SK-N-SH treated with all-trans-retinoic acid at 6 μM for 48 hours (cell line): Measurements from ENCODE around the gene PRSS38.

ENCODE experiments used
- ATAC-seq: fragments of 200-7000 bp; cut with Tn5 transposase; 3 replicates; pipeline ENCODE4 v1.9.1; 2020; ENCODE audit warnings: mild to moderate bottlenecking, moderate library complexity
- ARNTL ChIP-seq: fragments of 450-650 bp; formaldehyde crosslinking; IDR thresholded peaks from 2 replicates; pipeline ENCODE4 v1.5.0; 2020; ENCODE audit warnings: low read depth, mild to moderate bottlenecking, moderate library complexity, borderline replicate concordance
- BACH2 ChIP-seq: fragments of 250-450 bp; sonication (Bioruptor Pico); IDR thresholded peaks from 2 replicates; pipeline ENCODE4 v1.9.0; 2021; ENCODE audit warnings: mild to moderate bottlenecking, borderline replicate concordance
- CSDC2 ChIP-seq: fragments of 250-450 bp; sonication (Bioruptor Pico); IDR thresholded peaks from 2 replicates; pipeline ENCODE4 v1.5.0; 2020; ENCODE audit warnings: mild to moderate bottlenecking, moderate library complexity
- ESRRG ChIP-seq: fragments of 250-450 bp; sonication (Bioruptor Pico); IDR thresholded peaks from 2 replicates; pipeline ENCODE4 v1.6.1; 2021; ENCODE audit warnings: mild to moderate bottlenecking
- GLIS3 ChIP-seq: fragments of 250-450 bp; sonication (Bioruptor Pico); IDR thresholded peaks from 2 replicates; pipeline ENCODE4 v1.5.0; 2020; ENCODE audit warnings: mild to moderate bottlenecking, moderate library complexity
- ISL1 ChIP-seq: fragments of 250-450 bp; sonication (Bioruptor Pico); IDR thresholded peaks from 2 replicates; pipeline ENCODE4 v2.1.2; 2022; ENCODE audit warnings: mild to moderate bottlenecking, moderate library complexity
- OSR1 ChIP-seq: fragments of 250-450 bp; sonication (Bioruptor Pico); IDR thresholded peaks from 2 replicates; pipeline ENCODE4 v1.8.0; 2022; ENCODE audit warnings: moderate library complexity, mild to moderate bottlenecking, inconsistent platforms
- PPARA ChIP-seq: fragments of 250-450 bp; sonication (Bioruptor Pico); IDR thresholded peaks from 2 replicates; pipeline ENCODE4 v1.5.0; 2020; ENCODE audit warnings: mild to moderate bottlenecking, borderline replicate concordance
- SNAI2 ChIP-seq: fragments of 250-450 bp; sonication (Bioruptor Pico); IDR thresholded peaks from 2 replicates; pipeline ENCODE4 v1.5.0; 2020; ENCODE audit warnings: mild to moderate bottlenecking, moderate library complexity
- TCF4 ChIP-seq: fragments of 250-450 bp; sonication (Bioruptor Pico); IDR thresholded peaks from 2 replicates; pipeline ENCODE4 v1.8.0; 2021; ENCODE audit warnings: mild to moderate bottlenecking, moderate library complexity, borderline replicate concordance
- ZC3H10 ChIP-seq: fragments of 250-450 bp; sonication (Bioruptor Pico); IDR thresholded peaks from 2 replicates; pipeline ENCODE4 v1.5.1; 2021; ENCODE audit warnings: mild to moderate bottlenecking, moderate library complexity
- ZFP3 ChIP-seq: fragments of 250-450 bp; sonication (Bioruptor Pico); IDR thresholded peaks from 2 replicates; pipeline ENCODE4 v1.5.0; 2020; ENCODE audit warnings: mild to moderate bottlenecking, moderate library complexity
- ZNF565 ChIP-seq: fragments of 450-650 bp; formaldehyde crosslinking; conservative IDR thresholded peaks from 2 replicates; pipeline ENCODE4 v1.5.0; 2020; ENCODE audit warnings: low read depth, mild to moderate bottlenecking, moderate library complexity
- ZNF70 ChIP-seq: fragments of 450-650 bp; formaldehyde crosslinking; IDR thresholded peaks from 2 replicates; pipeline ENCODE4 v1.5.0; 2020; ENCODE audit warnings: mild to moderate bottlenecking, moderate library complexity
- ZNF8 ChIP-seq: fragments of 450-650 bp; formaldehyde crosslinking; IDR thresholded peaks from 2 replicates; pipeline ENCODE4 v1.5.0; 2020; ENCODE audit warnings: mild to moderate bottlenecking, moderate library complexity
- TF ChIP-seq, protein P1 (sequence below): fragments of 250-450 bp; sonication (Bioruptor Pico); IDR thresholded peaks from 2 replicates; pipeline ENCODE4 v1.8.0; 2020; ENCODE audit warnings: mild to moderate bottlenecking, moderate library complexity, borderline replicate concordance
- TF ChIP-seq, protein P2 (sequence below): fragments of 250-450 bp; sonication (Bioruptor Pico); IDR thresholded peaks from 2 replicates; pipeline ENCODE4 v1.8.0; 2021; ENCODE audit warnings: low read depth, mild to moderate bottlenecking, moderate library complexity, borderline replicate concordance
- TF ChIP-seq, protein P3 (sequence below): fragments of 250-450 bp; sonication (Bioruptor Pico); IDR thresholded peaks from 2 replicates; pipeline ENCODE4 v1.5.1; 2021; ENCODE audit warnings: mild to moderate bottlenecking, moderate library complexity
- TF ChIP-seq, protein P4 (sequence below): fragments of 250-450 bp; sonication (Bioruptor Pico); IDR thresholded peaks from 2 replicates; pipeline ENCODE4 v1.5.0; 2020; ENCODE audit warnings: mild to moderate bottlenecking, moderate library complexity
- TF ChIP-seq, protein P5 (sequence below): fragments of 250-450 bp; sonication (Bioruptor Pico); IDR thresholded peaks from 2 replicates; pipeline ENCODE4 v1.5.1; 2020; ENCODE audit warnings: low read depth, mild to moderate bottlenecking, moderate library complexity

PRSS38 gene

DNA sequence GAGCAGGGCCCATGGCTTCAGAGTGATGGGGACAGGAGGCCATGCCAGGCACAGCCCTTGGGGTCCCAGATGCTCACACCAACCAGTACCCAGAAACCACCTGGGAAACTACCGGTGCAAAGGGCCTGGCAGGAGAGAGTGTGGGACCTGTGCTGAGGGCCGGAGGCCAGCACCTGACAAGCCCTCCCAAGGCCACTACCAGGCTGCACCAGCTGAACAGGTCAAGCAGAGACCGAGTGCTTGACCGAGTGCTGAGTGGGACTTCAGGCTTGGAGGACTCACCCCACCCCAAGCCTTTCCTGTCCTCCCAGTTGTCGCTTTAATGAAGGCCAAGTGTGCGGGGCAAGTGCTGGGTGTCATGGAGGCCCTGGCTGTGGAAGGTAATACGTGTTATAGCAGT lies 43.7 kb upstream of the PRSS38 start:
- TF ChIP-seq SNAI2 (CRISPR knock-in tag), result no peak
- TF ChIP-seq GLIS3 (CRISPR knock-in tag), result no peak
- TF ChIP-seq, protein P1, sequence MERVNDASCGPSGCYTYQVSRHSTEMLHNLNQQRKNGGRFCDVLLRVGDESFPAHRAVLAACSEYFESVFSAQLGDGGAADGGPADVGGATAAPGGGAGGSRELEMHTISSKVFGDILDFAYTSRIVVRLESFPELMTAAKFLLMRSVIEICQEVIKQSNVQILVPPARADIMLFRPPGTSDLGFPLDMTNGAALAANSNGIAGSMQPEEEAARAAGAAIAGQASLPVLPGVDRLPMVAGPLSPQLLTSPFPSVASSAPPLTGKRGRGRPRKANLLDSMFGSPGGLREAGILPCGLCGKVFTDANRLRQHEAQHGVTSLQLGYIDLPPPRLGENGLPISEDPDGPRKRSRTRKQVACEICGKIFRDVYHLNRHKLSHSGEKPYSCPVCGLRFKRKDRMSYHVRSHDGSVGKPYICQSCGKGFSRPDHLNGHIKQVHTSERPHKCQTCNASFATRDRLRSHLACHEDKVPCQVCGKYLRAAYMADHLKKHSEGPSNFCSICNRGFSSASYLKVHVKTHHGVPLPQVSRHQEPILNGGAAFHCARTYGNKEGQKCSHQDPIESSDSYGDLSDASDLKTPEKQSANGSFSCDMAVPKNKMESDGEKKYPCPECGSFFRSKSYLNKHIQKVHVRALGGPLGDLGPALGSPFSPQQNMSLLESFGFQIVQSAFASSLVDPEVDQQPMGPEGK, result no peak
- no peak for TF ChIP-seq ZC3H10
- no peak for TF ChIP-seq TCF4 (CRISPR knock-in tag)
- no peak for TF ChIP-seq PPARA (CRISPR knock-in tag)
- TF ChIP-seq BACH2 (CRISPR knock-in tag), result no peak
- no peak for TF ChIP-seq ZNF565
- TF ChIP-seq, protein P2, sequence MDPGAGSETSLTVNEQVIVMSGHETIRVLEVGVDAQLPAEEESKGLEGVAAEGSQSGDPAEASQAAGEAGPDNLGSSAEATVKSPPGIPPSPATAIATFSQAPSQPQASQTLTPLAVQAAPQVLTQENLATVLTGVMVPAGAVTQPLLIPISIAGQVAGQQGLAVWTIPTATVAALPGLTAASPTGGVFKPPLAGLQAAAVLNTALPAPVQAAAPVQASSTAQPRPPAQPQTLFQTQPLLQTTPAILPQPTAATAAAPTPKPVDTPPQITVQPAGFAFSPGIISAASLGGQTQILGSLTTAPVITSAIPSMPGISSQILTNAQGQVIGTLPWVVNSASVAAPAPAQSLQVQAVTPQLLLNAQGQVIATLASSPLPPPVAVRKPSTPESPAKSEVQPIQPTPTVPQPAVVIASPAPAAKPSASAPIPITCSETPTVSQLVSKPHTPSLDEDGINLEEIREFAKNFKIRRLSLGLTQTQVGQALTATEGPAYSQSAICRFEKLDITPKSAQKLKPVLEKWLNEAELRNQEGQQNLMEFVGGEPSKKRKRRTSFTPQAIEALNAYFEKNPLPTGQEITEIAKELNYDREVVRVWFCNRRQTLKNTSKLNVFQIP, result no peak
- TF ChIP-seq, protein P3, sequence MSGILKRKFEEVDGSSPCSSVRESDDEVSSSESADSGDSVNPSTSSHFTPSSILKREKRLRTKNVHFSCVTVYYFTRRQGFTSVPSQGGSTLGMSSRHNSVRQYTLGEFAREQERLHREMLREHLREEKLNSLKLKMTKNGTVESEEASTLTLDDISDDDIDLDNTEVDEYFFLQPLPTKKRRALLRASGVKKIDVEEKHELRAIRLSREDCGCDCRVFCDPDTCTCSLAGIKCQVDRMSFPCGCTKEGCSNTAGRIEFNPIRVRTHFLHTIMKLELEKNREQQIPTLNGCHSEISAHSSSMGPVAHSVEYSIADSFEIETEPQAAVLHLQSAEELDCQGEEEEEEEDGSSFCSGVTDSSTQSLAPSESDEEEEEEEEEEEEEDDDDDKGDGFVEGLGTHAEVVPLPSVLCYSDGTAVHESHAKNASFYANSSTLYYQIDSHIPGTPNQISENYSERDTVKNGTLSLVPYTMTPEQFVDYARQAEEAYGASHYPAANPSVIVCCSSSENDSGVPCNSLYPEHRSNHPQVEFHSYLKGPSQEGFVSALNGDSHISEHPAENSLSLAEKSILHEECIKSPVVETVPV (CRISPR knock-in tag), result no peak
- TF ChIP-seq, protein P4, sequence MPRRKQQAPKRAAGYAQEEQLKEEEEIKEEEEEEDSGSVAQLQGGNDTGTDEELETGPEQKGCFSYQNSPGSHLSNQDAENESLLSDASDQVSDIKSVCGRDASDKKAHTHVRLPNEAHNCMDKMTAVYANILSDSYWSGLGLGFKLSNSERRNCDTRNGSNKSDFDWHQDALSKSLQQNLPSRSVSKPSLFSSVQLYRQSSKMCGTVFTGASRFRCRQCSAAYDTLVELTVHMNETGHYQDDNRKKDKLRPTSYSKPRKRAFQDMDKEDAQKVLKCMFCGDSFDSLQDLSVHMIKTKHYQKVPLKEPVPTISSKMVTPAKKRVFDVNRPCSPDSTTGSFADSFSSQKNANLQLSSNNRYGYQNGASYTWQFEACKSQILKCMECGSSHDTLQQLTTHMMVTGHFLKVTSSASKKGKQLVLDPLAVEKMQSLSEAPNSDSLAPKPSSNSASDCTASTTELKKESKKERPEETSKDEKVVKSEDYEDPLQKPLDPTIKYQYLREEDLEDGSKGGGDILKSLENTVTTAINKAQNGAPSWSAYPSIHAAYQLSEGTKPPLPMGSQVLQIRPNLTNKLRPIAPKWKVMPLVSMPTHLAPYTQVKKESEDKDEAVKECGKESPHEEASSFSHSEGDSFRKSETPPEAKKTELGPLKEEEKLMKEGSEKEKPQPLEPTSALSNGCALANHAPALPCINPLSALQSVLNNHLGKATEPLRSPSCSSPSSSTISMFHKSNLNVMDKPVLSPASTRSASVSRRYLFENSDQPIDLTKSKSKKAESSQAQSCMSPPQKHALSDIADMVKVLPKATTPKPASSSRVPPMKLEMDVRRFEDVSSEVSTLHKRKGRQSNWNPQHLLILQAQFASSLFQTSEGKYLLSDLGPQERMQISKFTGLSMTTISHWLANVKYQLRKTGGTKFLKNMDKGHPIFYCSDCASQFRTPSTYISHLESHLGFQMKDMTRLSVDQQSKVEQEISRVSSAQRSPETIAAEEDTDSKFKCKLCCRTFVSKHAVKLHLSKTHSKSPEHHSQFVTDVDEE, result no peak
- no peak for TF ChIP-seq ESRRG (CRISPR knock-in tag)
- TF ChIP-seq ZFP3, result no peak
- no peak for ATAC-seq

DNA sequence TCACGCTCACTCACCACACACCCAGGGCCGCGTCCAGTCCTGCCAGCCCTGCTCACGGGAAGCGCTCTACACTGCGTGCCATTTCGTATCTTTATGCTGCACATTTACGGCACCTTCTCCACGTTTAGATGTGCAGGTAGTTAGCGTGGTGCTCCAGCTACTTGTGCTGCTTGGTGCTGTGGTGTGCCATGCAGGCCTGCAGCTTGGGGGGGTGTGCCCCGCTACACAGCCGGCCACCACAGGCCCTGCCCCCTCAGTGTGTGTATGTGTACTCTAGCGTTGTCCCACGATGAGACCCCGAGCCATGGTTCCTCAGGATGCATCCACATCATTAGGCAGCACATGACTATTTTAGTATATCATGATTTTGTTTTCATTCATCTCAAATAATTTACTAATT lies 41.9 kb upstream of the PRSS38 start:
- TF ChIP-seq ZNF70 (CRISPR knock-in tag), result no peak
- TF ChIP-seq, protein P5, sequence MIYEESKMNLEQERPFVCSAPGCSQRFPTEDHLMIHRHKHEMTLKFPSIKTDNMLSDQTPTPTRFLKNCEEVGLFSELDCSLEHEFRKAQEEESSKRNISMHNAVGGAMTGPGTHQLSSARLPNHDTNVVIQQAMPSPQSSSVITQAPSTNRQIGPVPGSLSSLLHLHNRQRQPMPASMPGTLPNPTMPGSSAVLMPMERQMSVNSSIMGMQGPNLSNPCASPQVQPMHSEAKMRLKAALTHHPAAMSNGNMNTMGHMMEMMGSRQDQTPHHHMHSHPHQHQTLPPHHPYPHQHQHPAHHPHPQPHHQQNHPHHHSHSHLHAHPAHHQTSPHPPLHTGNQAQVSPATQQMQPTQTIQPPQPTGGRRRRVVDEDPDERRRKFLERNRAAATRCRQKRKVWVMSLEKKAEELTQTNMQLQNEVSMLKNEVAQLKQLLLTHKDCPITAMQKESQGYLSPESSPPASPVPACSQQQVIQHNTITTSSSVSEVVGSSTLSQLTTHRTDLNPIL, result no peak
- ATAC-seq, result no peak

DNA sequence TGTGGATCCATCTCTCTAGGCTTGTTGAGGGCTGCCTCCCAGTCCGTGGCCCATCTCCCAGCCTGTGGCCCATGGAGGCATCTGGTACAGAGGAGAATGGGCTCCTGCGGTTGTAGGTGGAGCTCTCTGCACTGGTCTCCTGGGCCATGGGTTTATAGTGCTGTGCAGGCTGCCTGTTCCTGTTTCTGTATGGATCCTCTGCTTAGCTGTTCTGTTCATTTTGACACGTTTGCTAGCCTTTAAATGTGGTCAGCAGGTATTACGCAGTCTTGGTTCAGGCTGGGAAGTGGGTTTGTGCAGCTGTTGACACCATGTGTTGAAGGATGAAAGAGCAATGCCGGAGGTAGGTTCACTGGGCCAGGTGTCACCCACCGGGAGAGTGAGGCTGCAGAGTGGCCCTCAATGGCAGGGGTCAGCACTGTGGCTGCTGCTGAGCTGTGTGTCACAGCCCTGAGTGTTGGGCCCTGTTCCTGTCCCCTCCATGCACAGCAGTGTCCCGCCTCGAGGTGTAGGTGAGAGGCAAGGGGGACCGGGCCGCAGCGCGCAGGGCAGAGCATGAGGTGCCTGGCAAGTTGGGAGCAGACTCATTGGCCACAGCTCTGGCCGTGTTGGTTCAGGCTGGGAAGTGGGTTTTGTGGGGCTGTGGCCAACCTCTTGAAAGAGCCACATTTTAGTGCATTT lies 41.3 kb upstream of the PRSS38 start:
- TF ChIP-seq SNAI2 (CRISPR knock-in tag) (no peak), ARNTL (no peak), ZNF8 (CRISPR knock-in tag) (no peak), ISL1 (CRISPR knock-in tag) (no peak), OSR1 (no peak), GLIS3 (CRISPR knock-in tag) (no peak), CSDC2 (CRISPR knock-in tag) (no peak), ZNF565 (no peak), ESRRG (CRISPR knock-in tag) (no peak), TCF4 (CRISPR knock-in tag) (no peak), PPARA (CRISPR knock-in tag) (no peak)
- TF ChIP-seq, protein P3 (CRISPR knock-in tag), result no peak
- TF ChIP-seq, protein P2, result no peak
- TF ChIP-seq, protein P1, result no peak
- TF ChIP-seq, protein P5, result no peak
- no peak for ATAC-seq
